SK-N-MC (cell line): ENCODE results near the gene CEP72.
"Not testable (repeated sequence)": the region's sequence is repeated elsewhere in the genome, so short reads cannot be mapped to it uniquely, and the experiment has no call there.

Experiments used
- DNase-seq: peaks from one replicate; pipeline ENCODE4 v3.0.0-alpha.2; 2011; ENCODE audit warnings: low read depth, low spot score
- H3K27ac ChIP-seq: fragments of 200-600 bp; sonication (generic); 2 replicates; pipeline ENCODE4 v1.5.1; 2016; ENCODE audit warnings: mixed run types
- H3K36me3 ChIP-seq: fragments of 200-600 bp; sonication (generic); 2 replicates; pipeline ENCODE4 v1.6.1; 2017; ENCODE audit warnings: antibody characterized with exemption, low read length, mixed read lengths; ENCODE audit not compliant: insufficient read depth
- H3K4me3 ChIP-seq: fragments of 200-600 bp; sonication (generic); 2 replicates; pipeline ENCODE4 v1.5.1; 2016
- H3K9ac ChIP-seq: fragments of 200-600 bp; sonication (generic); 2 replicates; pipeline ENCODE4 v1.8.0; 2017; ENCODE audit warnings: mixed run types, mixed read lengths; ENCODE audit not compliant: insufficient read length
- H3K9me3 ChIP-seq: fragments of 200-600 bp; sonication (generic); 2 replicates; pipeline ENCODE4 v1.6.1; 2017; ENCODE audit warnings: low read depth, mild to moderate bottlenecking, antibody characterized with exemption, low read length, moderate library complexity, mixed read lengths
- EZH2 ChIP-seq: fragments of 200-600 bp; sonication (generic); IDR thresholded peaks from one replicate; pipeline ENCODE4 v1.6.1; 2017; ENCODE audit warnings: antibody characterized with exemption
- FOXP2 ChIP-seq: optimal IDR thresholded peaks from 2 replicates; pipeline ENCODE3; 2011; ENCODE audit warnings: mild to moderate bottlenecking, moderate library complexity; ENCODE audit not compliant: insufficient read depth; ENCODE audit errors: extremely low read length, control extremely low read depth
- POLR2AphosphoS5 ChIP-seq: IDR thresholded peaks from 2 replicates; pipeline ENCODE4 v1.6.1; 2012; ENCODE audit warnings: mild to moderate bottlenecking, low read depth, low read length, borderline replicate concordance

CEP72 gene

GRCh38 chr5:577800-578199, 34.3 kb upstream of the CEP72 start:
- no peak overlapping the region for H3K9ac ChIP-seq
- no peak overlapping the region for H3K4me3 ChIP-seq
- TF ChIP-seq POLR2AphosphoS5 (no peak), FOXP2 (no peak), EZH2 (no peak)
- H3K27ac ChIP-seq = no peak overlapping the region
- no peaks in the 10 kb centered on the region for H3K36me3 ChIP-seq
- no peaks in the 10 kb centered on the region for H3K9me3 ChIP-seq
- no peak for DNase-seq

- no peak for TF ChIP-seq POLR2AphosphoS5
Observed at GRCh38 chr5:579211-579610, 32.9 kb upstream of the CEP72 start.

GRCh38 chr5:579746-580366, 32.3 kb upstream of the CEP72 start:
- no peak overlapping the region for H3K27ac ChIP-seq
- no peak for TF ChIP-seq EZH2
- TF ChIP-seq POLR2AphosphoS5 = no peak
- TF ChIP-seq FOXP2 = no peak
- H3K9me3 ChIP-seq = no peaks in the 10 kb centered on the region
- no peak for DNase-seq
- H3K4me3 ChIP-seq = no peak overlapping the region
- H3K36me3 ChIP-seq = no peaks in the 10 kb centered on the region
- H3K9ac ChIP-seq = no peak overlapping the region

More at GRCh38 chr5:579211-579610, 32.9 kb upstream of the CEP72 start:
- H3K9me3 ChIP-seq = no peaks in the 10 kb centered on the region
- H3K27ac ChIP-seq = no peak overlapping the region
- H3K36me3 ChIP-seq = no peaks in the 10 kb centered on the region
- no peak overlapping the region for H3K4me3 ChIP-seq
- DNase-seq = no peak
- H3K9ac ChIP-seq = no peak overlapping the region

GRCh38 chr5:580436-580835, 31.7 kb upstream of the CEP72 start:
- H3K9me3 ChIP-seq = no peaks in the 10 kb centered on the region
- H3K27ac ChIP-seq = no peak overlapping the region
- no peak overlapping the region for H3K4me3 ChIP-seq
- H3K36me3 ChIP-seq = no peaks in the 10 kb centered on the region
- no peak for DNase-seq
- no peak overlapping the region for H3K9ac ChIP-seq
- TF ChIP-seq POLR2AphosphoS5 (no peak), EZH2 (no peak), FOXP2 (no peak)

GRCh38 chr5:581266-581665, 30.9 kb upstream of the CEP72 start:
- no peak overlapping the region for H3K4me3 ChIP-seq
- H3K27ac ChIP-seq = no peak overlapping the region
- TF ChIP-seq POLR2AphosphoS5 = no peak
- no peak for TF ChIP-seq FOXP2
- no peak for TF ChIP-seq EZH2
- H3K9ac ChIP-seq = no peak overlapping the region
- DNase-seq = no peak
- no peaks in the 10 kb centered on the region for H3K36me3 ChIP-seq
- no peaks in the 10 kb centered on the region for H3K9me3 ChIP-seq

GRCh38 chr5:581941-582340, 30.2 kb upstream of the CEP72 start:
- TF ChIP-seq EZH2 (no peak), POLR2AphosphoS5 (no peak), FOXP2 (no peak)
- no peak overlapping the region for H3K27ac ChIP-seq
- no peak overlapping the region for H3K4me3 ChIP-seq
- H3K9me3 ChIP-seq = no peaks in the 10 kb centered on the region
- no peak for DNase-seq
- H3K9ac ChIP-seq = no peak overlapping the region
- no peaks in the 10 kb centered on the region for H3K36me3 ChIP-seq

GRCh38 chr5:582445-582844, 29.7 kb upstream of the CEP72 start:
- not testable (repeated sequence) for DNase-seq, H3K36me3 ChIP-seq, H3K27ac ChIP-seq, H3K9me3 ChIP-seq, H3K4me3 ChIP-seq, H3K9ac ChIP-seq

GRCh38 chr5:582936-583635, 29.1 kb upstream of the CEP72 start:
- no peaks in the 10 kb centered on the region for H3K36me3 ChIP-seq

GRCh38 chr5:583645-584044, 28.5 kb upstream of the CEP72 start:
- no peak overlapping the region for H3K4me3 ChIP-seq
- H3K27ac ChIP-seq = no peak overlapping the region
- H3K9ac ChIP-seq = no peak overlapping the region
- DNase-seq = no peak
- H3K36me3 ChIP-seq = no peaks in the 10 kb centered on the region
- TF ChIP-seq EZH2 = no peak
- TF ChIP-seq FOXP2 = no peak
- no peak for TF ChIP-seq POLR2AphosphoS5
- no peaks in the 10 kb centered on the region for H3K9me3 ChIP-seq

More at GRCh38 chr5:582936-583635, 29.1 kb upstream of the CEP72 start:
- H3K27ac ChIP-seq = no peak overlapping the region
- H3K9me3 ChIP-seq = no peaks in the 10 kb centered on the region
- H3K9ac ChIP-seq = no peak overlapping the region
- no peak overlapping the region for H3K4me3 ChIP-seq
- TF ChIP-seq EZH2 = no peak
- TF ChIP-seq POLR2AphosphoS5 = no peak
- TF ChIP-seq FOXP2 = no peak
- no peak for DNase-seq
